HepG2 (cell line): ENCODE data around the gene PTK7. TPM values are rescaled to one million over a fixed set of nuclear protein-coding genes. Genes with fewer than 3 reads are reported as not detected.

Source experiments
- ARID4A ChIP-seq: sonication (generic); formaldehyde crosslinking; IDR thresholded peaks from 2 replicates; pipeline ENCODE4 v1.5.0; 2020; ENCODE audit warnings: mild to moderate bottlenecking, missing genetic modification reagents, borderline replicate concordance
- ATF5 ChIP-seq: sonication (generic); formaldehyde crosslinking; IDR thresholded peaks from 2 replicates; pipeline ENCODE4 v1.4.0; 2020; ENCODE audit warnings: mild to moderate bottlenecking, low read depth, missing genetic modification reagents
- CBX2 ChIP-seq, 2 experiments: fragments of 200-600 bp in 1 of 2; sonication (generic); formaldehyde crosslinking in 1 of 2; IDR thresholded peaks; 2 replicates each; pipeline versions ENCODE4 v1.7.0 to v1.8.1; 2018 to 2022; ENCODE audit warnings: low read depth in 2 of 2, low read length in 1 of 2, mild to moderate bottlenecking in 1 of 2, missing genetic modification reagents in 1 of 2
- ERF ChIP-seq: IDR thresholded peaks from 2 replicates; pipeline ENCODE4 v1.6.1; 2018; ENCODE audit warnings: missing biosample characterization, missing genetic modification reagents
- FOXA1 ChIP-seq, 2 experiments: fragments of 450-650 bp in 1 of 2; sonication (generic) in 1 of 2; formaldehyde crosslinking in 1 of 2; IDR thresholded peaks; 2 replicates each; pipeline versions ENCODE4 v1.4.0 to v1.6.1; 2016 to 2020; ENCODE audit warnings: missing genetic modification reagents in 1 of 2
- HIC2 ChIP-seq: sonication (generic); formaldehyde crosslinking; IDR thresholded peaks from 2 replicates; pipeline ENCODE4 v1.9.0; 2022; ENCODE audit warnings: low read depth, missing genetic modification reagents
- KLF13 ChIP-seq: sonication (generic); formaldehyde crosslinking; IDR thresholded peaks from 2 replicates; pipeline ENCODE4 v1.4.0; 2020; ENCODE audit warnings: mild to moderate bottlenecking, missing genetic modification reagents
- POLR2A ChIP-seq, 2 experiments: IDR thresholded peaks; 2 replicates each; pipeline ENCODE4 v1.6.1; 2011; ENCODE audit warnings: low read depth in 2 of 2, low read length in 2 of 2, mild to moderate bottlenecking in 1 of 2, moderate library complexity in 1 of 2; ENCODE audit not compliant: insufficient read depth in 1 of 2
- SNAI1 ChIP-seq: sonication (generic); formaldehyde crosslinking; IDR thresholded peaks from 2 replicates; pipeline ENCODE4 v1.5.0; 2020; ENCODE audit warnings: mild to moderate bottlenecking, missing genetic modification reagents, borderline replicate concordance
- SP1 ChIP-seq, 2 experiments: fragments of 450-650 bp in 1 of 2; sonication (generic) in 1 of 2; formaldehyde crosslinking in 1 of 2; IDR thresholded peaks; 2 replicates each; pipeline versions ENCODE4 v1.4.0 to v1.6.1; 2016 to 2020; ENCODE audit warnings: missing genetic modification reagents in 1 of 2
- ZBTB2 ChIP-seq: sonication (generic); formaldehyde crosslinking; IDR thresholded peaks from 2 replicates; pipeline ENCODE4 v1.8.0; 2022; ENCODE audit warnings: low read depth, missing genetic modification reagents
- ZFP62 ChIP-seq: sonication (generic); formaldehyde crosslinking; IDR thresholded peaks from 2 replicates; pipeline ENCODE4 v1.4.0; 2020; ENCODE audit warnings: missing genetic modification reagents
- ZFP82 ChIP-seq: sonication (generic); formaldehyde crosslinking; IDR thresholded peaks from 2 replicates; pipeline ENCODE4 v1.5.1; 2020; ENCODE audit warnings: mild to moderate bottlenecking, missing genetic modification reagents, borderline replicate concordance
- ZFY ChIP-seq: sonication (generic); formaldehyde crosslinking; IDR thresholded peaks from 2 replicates; pipeline ENCODE4 v1.4.0; 2020; ENCODE audit warnings: missing genetic modification reagents
- ZNF143 ChIP-seq: sonication (generic); formaldehyde crosslinking; IDR thresholded peaks from 2 replicates; pipeline ENCODE4 v1.4.0; 2020; ENCODE audit warnings: missing genetic modification reagents
- ZNF253 ChIP-seq: sonication (generic); formaldehyde crosslinking; IDR thresholded peaks from 2 replicates; pipeline ENCODE4 v1.8.0; 2022; ENCODE audit warnings: mild to moderate bottlenecking, missing genetic modification reagents, borderline replicate concordance
- ZNF34 ChIP-seq: sonication (generic); formaldehyde crosslinking; IDR thresholded peaks from 2 replicates; pipeline ENCODE4 v1.4.0; 2020; ENCODE audit warnings: mild to moderate bottlenecking, missing genetic modification reagents, borderline replicate concordance
- ZNF552 ChIP-seq: sonication (generic); formaldehyde crosslinking; IDR thresholded peaks from 2 replicates; pipeline ENCODE4 v1.9.0; 2022; ENCODE audit warnings: missing genetic modification reagents, mild to moderate bottlenecking, borderline replicate concordance
- ZNF589 ChIP-seq: sonication (generic); formaldehyde crosslinking; conservative IDR thresholded peaks from 2 replicates; pipeline ENCODE4 v1.8.0; 2022; ENCODE audit warnings: mild to moderate bottlenecking, moderate library complexity, missing genetic modification reagents
- ZSCAN31 ChIP-seq: sonication (generic); formaldehyde crosslinking; IDR thresholded peaks from 2 replicates; pipeline ENCODE4 v1.5.0; 2020; ENCODE audit warnings: low read depth, mild to moderate bottlenecking, missing genetic modification reagents
- polyA plus RNA-seq, 8 experiments: library from polyadenylated mRNA; depleted of rRNA in 3 of 8; stranded (reverse) in 7 of 8; unstranded in 1 of 8; fragments of >200 nt; fragmentation: Illumina TruSeq in 4 of 8; extraction: Trizol in 4 of 8; gene quantifications; 2 replicates each; pipeline versions ENCODE4 v1.2.1 to v1.2.3, GENCODE V29; 2011 to 2016; ENCODE audit warnings: low read depth in 4 of 8, missing spikeins in 1 of 8, mixed read lengths in 1 of 8; ENCODE audit not compliant: insufficient read depth in 1 of 8
- total RNA-seq, 5 experiments: library from RNA; depleted of rRNA; stranded (reverse); fragments of >200 nt; fragmentation: Illumina TruSeq; extraction: Trizol; gene quantifications; 2 replicates each; pipeline ENCODE4 v1.2.3, GENCODE V29; 2016; ENCODE audit warnings: low read depth in 1 of 5

Gene PTK7
- total and polyA plus RNA-seq, 2 of the 13 experiments (the other 11 are each of a cell fraction or from before 2014, with no cell fraction given) = 98.5 to 99.8 TPM

- TF ChIP-seq ARID4A (no peak), KLF13 (CRISPR knock-in tag) (no peak), ZFP82 (CRISPR knock-in tag) (0 out of 2 replicates have a peak, but pooled peaks have one; percentile 35), SP1 (IDR thresholded peaks at IDR 0.05) (no peak), SP1 (CRISPR knock-in tag; IDR thresholded peaks at IDR 0.05) (peak; percentile 60; the same call in 1 of the 2 replicates), ZNF253 (no peak), ZFP62 (no peak), HIC2 (CRISPR knock-in tag) (0 out of 2 replicates have a peak, but pooled peaks have one; percentile 9), POLR2A (IDR thresholded peaks at IDR 0.05; ENCODE audit: insufficient read depth in 1 of 2, low read depth in 2 of 2, low read length in 2 of 2) (peak in 1 of 2 experiments; percentile 74; a peak in 2 of 4 replicates), ATF5 (CRISPR knock-in tag) (no peak), CBX2 (IDR thresholded peaks at IDR 0.05; ENCODE audit: low read depth, low read length) (no peak), CBX2 (CRISPR knock-in tag; IDR thresholded peaks at IDR 0.05; ENCODE audit: low read depth) (no peak), ZNF589 (CRISPR knock-in tag) (no peak), FOXA1 (IDR thresholded peaks at IDR 0.05) (no peak), FOXA1 (CRISPR knock-in tag; IDR thresholded peaks at IDR 0.05) (no peak), ZNF143 (CRISPR knock-in tag) (no peak), SNAI1 (CRISPR knock-in tag) (0 out of 2 replicates have a peak, but pooled peaks have one; percentile 8), ZNF552 (CRISPR knock-in tag) (no peak), ZNF34 (CRISPR knock-in tag) (no peak), ZFY (no peak), ZSCAN31 (peak; percentile 72; the same call in 1 of the 2 replicates), ZBTB2 (CRISPR knock-in tag) (peak; percentile 59; the same call in 1 of the 2 replicates), ERF (CRISPR knock-in tag) (0 out of 2 replicates have a peak, but pooled peaks have one; percentile 39)
These were observed at the start of gene PTK7 (continued) for GRCh38 chr6:43075670-43076463.
